ENCODE measurements around the gene ARHGAP18. TPM values are rescaled to one million over a fixed set of nuclear protein-coding genes. Genes with fewer than 3 reads are reported as not detected.

ARHGAP18 gene
- polyA plus RNA-seq, 1 of the 3 experiments (the other 2 are of a cell fraction): 25.0 TPM

DNA sequence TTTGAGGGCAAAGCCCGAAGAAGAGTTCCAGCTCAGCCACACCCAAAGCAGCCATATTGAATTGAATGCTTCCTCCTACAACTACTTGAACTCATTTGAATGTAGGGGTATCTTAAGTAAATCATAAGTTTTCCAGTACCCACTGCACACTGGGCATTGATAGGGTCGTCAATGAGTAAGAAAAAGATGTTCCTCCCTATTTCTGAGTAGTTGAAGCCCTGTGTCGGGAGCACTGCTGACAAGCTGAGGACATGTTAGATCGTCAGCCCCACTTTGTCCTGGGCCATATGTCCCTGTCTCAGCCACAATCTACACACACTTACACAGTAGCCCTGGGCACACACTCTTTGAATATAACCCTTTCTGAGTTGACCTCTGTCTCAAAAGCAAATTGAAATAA lies 105.7 kb downstream of the ARHGAP18 start:
- DNase-seq: no peak
- Histone ChIP-seq H4K20me1 (ENCODE audit: insufficient read depth) (no peaks in the 10 kb centered on the region), H3K9me2 (no peaks in the 10 kb centered on the region), H3K36me3 (replicated peaks in 1 of 2; ENCODE audit: control insufficient read depth in 1 of 2, insufficient read depth in 2 of 2, low read length in 1 of 2) (peaks cover 25 to 76% of the 10 kb centered on the region in 2 experiments), H3K27me3 (ENCODE audit: insufficient read depth) (no peaks in the 10 kb centered on the region), H3K4me3 (ENCODE audit: low read depth in 2 of 2, low read length in 1 of 2) (no peak overlapping the region), H3K4me2 (no peak overlapping the region), H3K4me1 (ENCODE audit: control insufficient read depth in 1 of 2, insufficient read depth in 2 of 2, low read depth in 1 of 2, low read length in 1 of 2) (peaks cover 0 to 46% of the 10 kb centered on the region in 2 experiments), H3K79me2 (ENCODE audit: insufficient read depth) (peaks cover 15% of the 10 kb centered on the region), H3K27ac (ENCODE audit: low read depth in 2 of 2, low read length in 1 of 2) (peak overlapping the region in 1 of 2 experiments; percentile 78; a peak in 2 of 4 replicates), H3F3A (replicated peaks; ENCODE audit: insufficient read depth) (peaks cover 49% of the 10 kb centered on the region), H3K9me3 (no peaks in the 10 kb centered on the region), H2AFZ (ENCODE audit: low read depth) (no peak overlapping the region), H3K9ac (no peak overlapping the region)
- 79% methylated on average over 4 of the region's 4 CpGs for WGBS (ENCODE audit: low lambda C conversion rate)
- ChIA-PET CTCF (no interaction called here), POLR2A (no interaction called here)
- TF ChIP-seq MXI1 (IDR thresholded peaks at IDR 0.05; ENCODE audit: low read depth, low read length): no peak
- TF ChIP-seq, protein P1, sequence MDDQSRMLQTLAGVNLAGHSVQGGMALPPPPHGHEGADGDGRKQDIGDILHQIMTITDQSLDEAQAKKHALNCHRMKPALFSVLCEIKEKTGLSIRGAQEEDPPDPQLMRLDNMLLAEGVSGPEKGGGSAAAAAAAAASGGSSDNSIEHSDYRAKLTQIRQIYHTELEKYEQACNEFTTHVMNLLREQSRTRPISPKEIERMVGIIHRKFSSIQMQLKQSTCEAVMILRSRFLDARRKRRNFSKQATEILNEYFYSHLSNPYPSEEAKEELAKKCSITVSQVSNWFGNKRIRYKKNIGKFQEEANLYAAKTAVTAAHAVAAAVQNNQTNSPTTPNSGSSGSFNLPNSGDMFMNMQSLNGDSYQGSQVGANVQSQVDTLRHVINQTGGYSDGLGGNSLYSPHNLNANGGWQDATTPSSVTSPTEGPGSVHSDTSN (IDR thresholded peaks at IDR 0.05): no peak
- TF ChIP-seq JUND (IDR thresholded peaks at IDR 0.05): no peak
- no peak for TF ChIP-seq TAF1 (IDR thresholded peaks at IDR 0.05; ENCODE audit: borderline replicate concordance, low read depth, low read length)
- TF ChIP-seq YY1 (IDR thresholded peaks at IDR 0.05; ENCODE audit: low read depth): no peak
- TF ChIP-seq, protein P2, sequence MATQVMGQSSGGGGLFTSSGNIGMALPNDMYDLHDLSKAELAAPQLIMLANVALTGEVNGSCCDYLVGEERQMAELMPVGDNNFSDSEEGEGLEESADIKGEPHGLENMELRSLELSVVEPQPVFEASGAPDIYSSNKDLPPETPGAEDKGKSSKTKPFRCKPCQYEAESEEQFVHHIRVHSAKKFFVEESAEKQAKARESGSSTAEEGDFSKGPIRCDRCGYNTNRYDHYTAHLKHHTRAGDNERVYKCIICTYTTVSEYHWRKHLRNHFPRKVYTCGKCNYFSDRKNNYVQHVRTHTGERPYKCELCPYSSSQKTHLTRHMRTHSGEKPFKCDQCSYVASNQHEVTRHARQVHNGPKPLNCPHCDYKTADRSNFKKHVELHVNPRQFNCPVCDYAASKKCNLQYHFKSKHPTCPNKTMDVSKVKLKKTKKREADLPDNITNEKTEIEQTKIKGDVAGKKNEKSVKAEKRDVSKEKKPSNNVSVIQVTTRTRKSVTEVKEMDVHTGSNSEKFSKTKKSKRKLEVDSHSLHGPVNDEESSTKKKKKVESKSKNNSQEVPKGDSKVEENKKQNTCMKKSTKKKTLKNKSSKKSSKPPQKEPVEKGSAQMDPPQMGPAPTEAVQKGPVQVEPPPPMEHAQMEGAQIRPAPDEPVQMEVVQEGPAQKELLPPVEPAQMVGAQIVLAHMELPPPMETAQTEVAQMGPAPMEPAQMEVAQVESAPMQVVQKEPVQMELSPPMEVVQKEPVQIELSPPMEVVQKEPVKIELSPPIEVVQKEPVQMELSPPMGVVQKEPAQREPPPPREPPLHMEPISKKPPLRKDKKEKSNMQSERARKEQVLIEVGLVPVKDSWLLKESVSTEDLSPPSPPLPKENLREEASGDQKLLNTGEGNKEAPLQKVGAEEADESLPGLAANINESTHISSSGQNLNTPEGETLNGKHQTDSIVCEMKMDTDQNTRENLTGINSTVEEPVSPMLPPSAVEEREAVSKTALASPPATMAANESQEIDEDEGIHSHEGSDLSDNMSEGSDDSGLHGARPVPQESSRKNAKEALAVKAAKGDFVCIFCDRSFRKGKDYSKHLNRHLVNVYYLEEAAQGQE (IDR thresholded peaks at IDR 0.05; ENCODE audit: low read depth, low read length): no peak
- no peak for TF ChIP-seq RXRA (IDR thresholded peaks at IDR 0.05; ENCODE audit: borderline replicate concordance, low read depth)
- TF ChIP-seq TCF12 (IDR thresholded peaks at IDR 0.05): no peak
- TF ChIP-seq NRF1 (IDR thresholded peaks at IDR 0.05; ENCODE audit: low read depth, low read length): no peak
- TF ChIP-seq GABPA (IDR thresholded peaks at IDR 0.05; ENCODE audit: low read depth): no peak
- no peak for TF ChIP-seq ELF1 (IDR thresholded peaks at IDR 0.05)
- TF ChIP-seq RAD21 (IDR thresholded peaks at IDR 0.05; ENCODE audit: low read length): no peak
- no peak for TF ChIP-seq NFIC (IDR thresholded peaks at IDR 0.05; ENCODE audit: borderline replicate concordance)
- no peak for TF ChIP-seq FOXM1 (IDR thresholded peaks at IDR 0.05; ENCODE audit: low read depth)

DNA sequence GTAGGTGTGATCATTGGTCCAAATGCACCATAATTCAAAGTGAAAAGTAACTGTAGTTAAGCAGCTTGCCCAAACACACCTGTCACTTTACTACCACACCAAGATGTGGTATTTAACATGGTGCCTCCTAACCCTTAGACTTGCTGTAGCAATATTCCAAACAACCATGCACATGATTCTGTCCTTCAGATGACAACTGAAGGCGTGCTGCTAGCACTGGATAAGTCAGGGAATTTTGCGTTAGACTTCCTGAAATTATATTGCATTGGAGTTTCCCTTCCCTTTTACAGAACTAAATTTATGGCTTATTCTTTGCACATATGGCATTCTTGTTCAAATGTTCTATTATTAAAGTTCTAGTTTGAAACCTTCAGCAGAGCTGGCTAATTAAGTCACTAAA lies 106.2 kb downstream of the ARHGAP18 start:
- H3K27me3 ChIP-seq (ENCODE audit: insufficient read depth): no peaks in the 10 kb centered on the region
- H3K79me2 ChIP-seq (ENCODE audit: insufficient read depth): peaks cover 15% of the 10 kb centered on the region
- peaks cover 0 to 40% of the 10 kb centered on the region in 2 experiments for H3K4me1 ChIP-seq (ENCODE audit: control insufficient read depth in 1 of 2, insufficient read depth in 2 of 2, low read depth in 1 of 2, low read length in 1 of 2)
- ChIA-PET CTCF (no interaction called here), POLR2A (no interaction called here)
- H3K9me2 ChIP-seq: no peaks in the 10 kb centered on the region
- peaks cover 25 to 76% of the 10 kb centered on the region in 2 experiments for H3K36me3 ChIP-seq (replicated peaks in 1 of 2; ENCODE audit: control insufficient read depth in 1 of 2, insufficient read depth in 2 of 2, low read length in 1 of 2)
- no peaks in the 10 kb centered on the region for H3K9me3 ChIP-seq
- H3K4me2 ChIP-seq: no peak overlapping the region
- no peak overlapping the region for H3K27ac ChIP-seq (ENCODE audit: low read depth in 2 of 2, low read length in 1 of 2)
- WGBS (ENCODE audit: low lambda C conversion rate): 93% methylated on average over 2 of the region's 2 CpGs
- peaks cover 48% of the 10 kb centered on the region for H3F3A ChIP-seq (replicated peaks; ENCODE audit: insufficient read depth)
- no peak for DNase-seq
- H3K4me3 ChIP-seq (ENCODE audit: low read depth in 2 of 2, low read length in 1 of 2): no peak overlapping the region
- H2AFZ ChIP-seq (ENCODE audit: low read depth): no peak overlapping the region
- H3K9ac ChIP-seq: no peak overlapping the region
- H4K20me1 ChIP-seq (ENCODE audit: insufficient read depth): no peaks in the 10 kb centered on the region
- TF ChIP-seq FOXM1 (IDR thresholded peaks at IDR 0.05; ENCODE audit: low read depth) (no peak), GATA2 (CRISPR knock-in tag; IDR thresholded peaks at IDR 0.05) (no peak), RXRA (IDR thresholded peaks at IDR 0.05; ENCODE audit: borderline replicate concordance, low read depth) (no peak), FOSL2 (IDR thresholded peaks at IDR 0.05; ENCODE audit: borderline replicate concordance, low read depth) (no peak), SMC3 (IDR thresholded peaks at IDR 0.05; ENCODE audit: low read depth, low read length) (no peak), MEF2A (IDR thresholded peaks at IDR 0.05; ENCODE audit: borderline replicate concordance, low read depth) (no peak), SIN3A (IDR thresholded peaks at IDR 0.05; ENCODE audit: borderline replicate concordance, low read depth, low read length) (no peak), FOXJ3 (CRISPR knock-in tag; IDR thresholded peaks at IDR 0.05) (no peak), NFIC (IDR thresholded peaks at IDR 0.05; ENCODE audit: borderline replicate concordance) (no peak)
- TF ChIP-seq, protein P3, sequence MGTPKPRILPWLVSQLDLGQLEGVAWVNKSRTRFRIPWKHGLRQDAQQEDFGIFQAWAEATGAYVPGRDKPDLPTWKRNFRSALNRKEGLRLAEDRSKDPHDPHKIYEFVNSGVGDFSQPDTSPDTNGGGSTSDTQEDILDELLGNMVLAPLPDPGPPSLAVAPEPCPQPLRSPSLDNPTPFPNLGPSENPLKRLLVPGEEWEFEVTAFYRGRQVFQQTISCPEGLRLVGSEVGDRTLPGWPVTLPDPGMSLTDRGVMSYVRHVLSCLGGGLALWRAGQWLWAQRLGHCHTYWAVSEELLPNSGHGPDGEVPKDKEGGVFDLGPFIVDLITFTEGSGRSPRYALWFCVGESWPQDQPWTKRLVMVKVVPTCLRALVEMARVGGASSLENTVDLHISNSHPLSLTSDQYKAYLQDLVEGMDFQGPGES (IDR thresholded peaks at IDR 0.05; ENCODE audit: low read depth, low read length): no peak
- TF ChIP-seq, protein P2 (IDR thresholded peaks at IDR 0.05; ENCODE audit: low read depth, low read length): no peak

Data from SK-N-SH (cell line).